GM23338 (cell line): Measurements from ENCODE around the gene TRPV5. TPM values are rescaled to one million over a fixed set of nuclear protein-coding genes. Genes with fewer than 3 reads are reported as not detected.

ENCODE experiments used
- ATAC-seq: fragments of 200-7000 bp; cut with Tn5 transposase; 3 replicates; pipeline ENCODE4 v1.9.1; 2020
- DNase-seq: peaks from one replicate; pipeline ENCODE4 v3.0.0-alpha.2; 2015; ENCODE audit warnings: low spot score
- H2AFZ ChIP-seq: fragments of 200-600 bp; sonication (generic); 2 replicates; pipeline ENCODE4 v1.8.0; 2016; ENCODE audit warnings: antibody characterized with exemption, mild to moderate bottlenecking, moderate library complexity
- H3F3A ChIP-seq: fragments of 200-600 bp; sonication (generic); replicated peaks from 2 replicates; pipeline ENCODE4 v1.8.0; 2017; ENCODE audit warnings: antibody characterized with exemption, mixed run types, low read depth
- H3K27ac ChIP-seq: fragments of 200-600 bp; sonication (generic); 2 replicates; pipeline ENCODE4 v1.6.1; 2016; ENCODE audit warnings: low read depth
- H3K27me3 ChIP-seq: fragments of 200-600 bp; sonication (generic); 2 replicates; pipeline ENCODE4 v1.8.0; 2016; ENCODE audit warnings: mild to moderate bottlenecking, mixed run types, moderate library complexity; ENCODE audit not compliant: insufficient read depth
- H3K36me3 ChIP-seq: fragments of 200-600 bp; sonication (generic); 2 replicates; pipeline ENCODE4 v1.8.0; 2016; ENCODE audit warnings: mild to moderate bottlenecking; ENCODE audit not compliant: insufficient read depth
- H3K4me1 ChIP-seq: fragments of 200-600 bp; sonication (generic); 2 replicates; pipeline ENCODE4 v1.8.0; 2016; ENCODE audit warnings: mild to moderate bottlenecking, moderate library complexity; ENCODE audit not compliant: insufficient read depth
- H3K4me2 ChIP-seq: fragments of 200-600 bp; sonication (generic); 2 replicates; pipeline ENCODE4 v1.7.1; 2017; ENCODE audit warnings: mixed run types
- H3K4me3 ChIP-seq: fragments of 200-600 bp; sonication (generic); 2 replicates; pipeline ENCODE4 v1.6.1; 2016; ENCODE audit warnings: mixed run types
- H3K79me2 ChIP-seq: fragments of 200-600 bp; sonication (generic); replicated peaks from 2 replicates; pipeline ENCODE4 v1.8.0; 2017; ENCODE audit warnings: mild to moderate bottlenecking; ENCODE audit not compliant: insufficient read depth
- H3K9me2 ChIP-seq: fragments of 200-600 bp; sonication (generic); 2 replicates; pipeline ENCODE4 v1.8.0; 2017; ENCODE audit not compliant: insufficient read depth
- H4K20me1 ChIP-seq: fragments of 200-600 bp; sonication (generic); replicated peaks from 2 replicates; pipeline ENCODE4 v1.8.0; 2017; ENCODE audit warnings: mild to moderate bottlenecking; ENCODE audit not compliant: insufficient read depth
- H3K27ac Mint-ChIP-seq: 2 replicates; pipeline ENCODE4 v1.8.0; 2020; ENCODE audit warnings: inconsistent platforms, mild to moderate bottlenecking, moderate library complexity, mixed read lengths
- H3K27me3 Mint-ChIP-seq: 3 replicates; pipeline ENCODE4 v1.8.0; 2022; ENCODE audit warnings: low read depth, mild to moderate bottlenecking, moderate library complexity, mixed read lengths, inconsistent platforms; ENCODE audit not compliant: insufficient read depth, poor library complexity
- H3K36me3 Mint-ChIP-seq: 3 replicates; pipeline ENCODE4 v1.8.0; 2021; ENCODE audit warnings: low read depth, mild to moderate bottlenecking, inconsistent platforms, moderate library complexity, mixed read lengths
- H3K4me1 Mint-ChIP-seq: 3 replicates; pipeline ENCODE4 v1.8.0; 2020; ENCODE audit warnings: mild to moderate bottlenecking, inconsistent platforms, mixed read lengths
- H3K4me3 Mint-ChIP-seq: 3 replicates; pipeline ENCODE4 v1.8.0; 2021; ENCODE audit warnings: moderate library complexity, mild to moderate bottlenecking, inconsistent platforms, mixed read lengths
- H3K9me3 Mint-ChIP-seq: 3 replicates; pipeline ENCODE4 v1.8.0; 2020; ENCODE audit warnings: moderate library complexity, mild to moderate bottlenecking, inconsistent platforms, mixed read lengths
- EZH2phosphoT487 ChIP-seq: fragments of 200-600 bp; sonication (generic); IDR thresholded peaks from one replicate; pipeline ENCODE4 v1.8.1; 2018; ENCODE audit warnings: antibody characterized with exemption; ENCODE audit not compliant: unreplicated experiment
- NANOG ChIP-seq: IDR thresholded peaks from 2 replicates; pipeline ENCODE4 v1.6.1; 2016; ENCODE audit warnings: antibody characterized with exemption, borderline replicate concordance
- POLR2AphosphoS5 ChIP-seq: IDR thresholded peaks from 2 replicates; pipeline ENCODE4 v1.6.1; 2016; ENCODE audit warnings: antibody characterized with exemption, low read depth
- STAT1 ChIP-seq: IDR thresholded peaks from one replicate; pipeline ENCODE4 v1.6.1; 2016; ENCODE audit warnings: antibody characterized with exemption; ENCODE audit not compliant: unreplicated experiment
- polyA plus RNA-seq: library from polyadenylated mRNA; unstranded; fragments of >200 nt; fragmentation: Nextera tagmentation; extraction: Ambion mirVana; gene quantifications from 2 replicates; pipeline ENCODE4 v1.2.1, GENCODE V29; 2016
- total RNA-seq: library from RNA; depleted of rRNA; stranded (reverse); fragments of >200 nt; shearing (Covaris generic); gene quantifications from 2 replicates; pipeline ENCODE4 v1.2.3, GENCODE V29; 2014
- TF ChIP-seq, protein P1 (sequence below): IDR thresholded peaks from one replicate; pipeline ENCODE4 v1.6.1; 2018; ENCODE audit warnings: antibody characterized with exemption; ENCODE audit not compliant: unreplicated experiment
- TF ChIP-seq, protein P2 (sequence below): IDR thresholded peaks from 2 replicates; pipeline ENCODE4 v1.6.1; 2016; ENCODE audit warnings: antibody characterized with exemption

Gene TRPV5
- total and polyA plus RNA-seq, 2 experiments from 2014 or later: not detected

- Mint-ChIP-seq H3K36me3 (no peaks in the 10 kb centered on the region), H3K27ac (no peak within 1 kb of the TSS), H3K4me3 (no peak within 1 kb of the TSS), H3K4me1 (peaks cover 10% of the 10 kb centered on the region), H3K9me3 (no peaks in the 10 kb centered on the region), H3K27me3 (peaks cover 2% of the 10 kb centered on the region)
- no peak within 1 kb of the TSS for H3K4me3 ChIP-seq
- no peaks in the 10 kb centered on the region for H3K9me2 ChIP-seq
- H4K20me1 ChIP-seq: no peaks in the 10 kb centered on the region
- no peaks in the 10 kb centered on the region for H3F3A ChIP-seq
- H3K79me2 ChIP-seq: no peaks in the 10 kb centered on the region
- H3K27ac ChIP-seq: no peak within 1 kb of the TSS
- H3K27me3 ChIP-seq: no peaks in the 10 kb centered on the region
- peak; percentile 92 for ATAC-seq
- H3K4me2 ChIP-seq: peak within 1 kb of the TSS; percentile 48; the same call in 1 of the 2 replicates
- H3K4me1 ChIP-seq: peaks cover 3% of the 10 kb centered on the region; the same call in 1 of the 2 replicates
- peak; percentile 68 for DNase-seq
- TF ChIP-seq, protein P1, sequence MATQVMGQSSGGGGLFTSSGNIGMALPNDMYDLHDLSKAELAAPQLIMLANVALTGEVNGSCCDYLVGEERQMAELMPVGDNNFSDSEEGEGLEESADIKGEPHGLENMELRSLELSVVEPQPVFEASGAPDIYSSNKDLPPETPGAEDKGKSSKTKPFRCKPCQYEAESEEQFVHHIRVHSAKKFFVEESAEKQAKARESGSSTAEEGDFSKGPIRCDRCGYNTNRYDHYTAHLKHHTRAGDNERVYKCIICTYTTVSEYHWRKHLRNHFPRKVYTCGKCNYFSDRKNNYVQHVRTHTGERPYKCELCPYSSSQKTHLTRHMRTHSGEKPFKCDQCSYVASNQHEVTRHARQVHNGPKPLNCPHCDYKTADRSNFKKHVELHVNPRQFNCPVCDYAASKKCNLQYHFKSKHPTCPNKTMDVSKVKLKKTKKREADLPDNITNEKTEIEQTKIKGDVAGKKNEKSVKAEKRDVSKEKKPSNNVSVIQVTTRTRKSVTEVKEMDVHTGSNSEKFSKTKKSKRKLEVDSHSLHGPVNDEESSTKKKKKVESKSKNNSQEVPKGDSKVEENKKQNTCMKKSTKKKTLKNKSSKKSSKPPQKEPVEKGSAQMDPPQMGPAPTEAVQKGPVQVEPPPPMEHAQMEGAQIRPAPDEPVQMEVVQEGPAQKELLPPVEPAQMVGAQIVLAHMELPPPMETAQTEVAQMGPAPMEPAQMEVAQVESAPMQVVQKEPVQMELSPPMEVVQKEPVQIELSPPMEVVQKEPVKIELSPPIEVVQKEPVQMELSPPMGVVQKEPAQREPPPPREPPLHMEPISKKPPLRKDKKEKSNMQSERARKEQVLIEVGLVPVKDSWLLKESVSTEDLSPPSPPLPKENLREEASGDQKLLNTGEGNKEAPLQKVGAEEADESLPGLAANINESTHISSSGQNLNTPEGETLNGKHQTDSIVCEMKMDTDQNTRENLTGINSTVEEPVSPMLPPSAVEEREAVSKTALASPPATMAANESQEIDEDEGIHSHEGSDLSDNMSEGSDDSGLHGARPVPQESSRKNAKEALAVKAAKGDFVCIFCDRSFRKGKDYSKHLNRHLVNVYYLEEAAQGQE: no peak
- TF ChIP-seq STAT1: no peak
- TF ChIP-seq EZH2phosphoT487: no peak
- TF ChIP-seq, protein P2, sequence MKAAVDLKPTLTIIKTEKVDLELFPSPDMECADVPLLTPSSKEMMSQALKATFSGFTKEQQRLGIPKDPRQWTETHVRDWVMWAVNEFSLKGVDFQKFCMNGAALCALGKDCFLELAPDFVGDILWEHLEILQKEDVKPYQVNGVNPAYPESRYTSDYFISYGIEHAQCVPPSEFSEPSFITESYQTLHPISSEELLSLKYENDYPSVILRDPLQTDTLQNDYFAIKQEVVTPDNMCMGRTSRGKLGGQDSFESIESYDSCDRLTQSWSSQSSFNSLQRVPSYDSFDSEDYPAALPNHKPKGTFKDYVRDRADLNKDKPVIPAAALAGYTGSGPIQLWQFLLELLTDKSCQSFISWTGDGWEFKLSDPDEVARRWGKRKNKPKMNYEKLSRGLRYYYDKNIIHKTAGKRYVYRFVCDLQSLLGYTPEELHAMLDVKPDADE: no peak
- peak within 1 kb of the TSS; percentile 59 for H2AFZ ChIP-seq
- H3K36me3 ChIP-seq: no peaks in the 10 kb centered on the region
Measured at GRCh38 chr7:142885311-142886230, 48.0 kb downstream of the TRPV5 start, which contains the start of gene TRPV6. TSS of gene TRPV6 (minus strand) at chr7:142885745.

GRCh38 chr7:142884286-142884640, 49.3 kb downstream of the TRPV5 start:
- no peak overlapping the region for H3K4me3 Mint-ChIP-seq
- no peak for TF ChIP-seq POLR2AphosphoS5
- TF ChIP-seq, protein P2: no peak
- TF ChIP-seq, protein P1: no peak
- no peak for TF ChIP-seq STAT1
- no peak for TF ChIP-seq NANOG
- Histone ChIP-seq H3K4me1 (peaks cover 3% of the 10 kb centered on the region; the same call in 1 of the 2 replicates), H3K9me2 (no peaks in the 10 kb centered on the region), H4K20me1 (no peaks in the 10 kb centered on the region), H3K27me3 (no peaks in the 10 kb centered on the region), H3F3A (no peaks in the 10 kb centered on the region), H3K36me3 (no peaks in the 10 kb centered on the region), H3K4me2 (no peak overlapping the region), H3K27ac (no peak overlapping the region), H2AFZ (no peak overlapping the region), H3K79me2 (no peaks in the 10 kb centered on the region), H3K4me3 (no peak overlapping the region)
- no peak for DNase-seq
- no peaks in the 10 kb centered on the region for H3K27me3 Mint-ChIP-seq
- ATAC-seq: no peak
- no peaks in the 10 kb centered on the region for H3K9me3 Mint-ChIP-seq
- H3K4me1 Mint-ChIP-seq: peaks cover 9% of the 10 kb centered on the region
- H3K36me3 Mint-ChIP-seq: no peaks in the 10 kb centered on the region
- no peak overlapping the region for H3K27ac Mint-ChIP-seq
